GM12891 (cell line): ENCODE results near the gene PSAPL1.

ENCODE experiments used
- DNase-seq: peaks from one replicate; pipeline ENCODE4 v3.0.0; 2011; ENCODE audit warnings: low spot score; ENCODE audit not compliant: insufficient read length
- FAIRE-seq: peaks from 2 replicates; lab custom pipeline; 2011; peaks lifted over from hg19 to GRCh38; lab: Jason Lieb, UNC
- PAX5 ChIP-seq: IDR thresholded peaks from 2 replicates; pipeline ENCODE4 v1.6.1; 2011; ENCODE audit warnings: low read length, moderate library complexity, mild to moderate bottlenecking; ENCODE audit not compliant: insufficient read depth, severe bottlenecking
- POLR2A ChIP-seq: IDR thresholded peaks from 2 replicates; pipeline ENCODE4 v1.6.1; 2011; ENCODE audit warnings: low read depth, low read length, control low read depth
- POLR2AphosphoS5 ChIP-seq: IDR thresholded peaks from 2 replicates; pipeline ENCODE4 v1.6.1; 2011; ENCODE audit warnings: low read depth, low read length, control low read depth
- POU2F2 ChIP-seq: IDR thresholded peaks from 2 replicates; pipeline ENCODE4 v1.6.1; 2011; ENCODE audit warnings: low read depth, mild to moderate bottlenecking, control low read depth, low read length, moderate library complexity
- SPI1 ChIP-seq: IDR thresholded peaks from 2 replicates; pipeline ENCODE4 v1.6.1; 2011; ENCODE audit warnings: low read depth, low read length, control low read depth
- TAF1 ChIP-seq: IDR thresholded peaks from 2 replicates; pipeline ENCODE4 v1.6.1; 2011; ENCODE audit warnings: low read depth, low read length, control low read depth

PSAPL1 gene

GRCh38 chr4:7432531-7433375 is 2.0 kb downstream of the PSAPL1 start:
- DNase-seq: no peak
- no peak for FAIRE-seq
- no peak for TF ChIP-seq TAF1

- FAIRE-seq (no peak), DNase-seq (no peak)
- TF ChIP-seq SPI1: no peak
- no peak for TF ChIP-seq TAF1
- no peak for TF ChIP-seq POLR2AphosphoS5
Measured at GRCh38 chr4:7431696-7432530, 2.8 kb downstream of the PSAPL1 start.

- no peak for DNase-seq
- TF ChIP-seq TAF1 (no peak), PAX5 (no peak), SPI1 (no peak), POLR2A (no peak)
Measured at GRCh38 chr4:7430965-7431695, 3.6 kb downstream of the PSAPL1 start.

GRCh38 chr4:7430368-7430964 is 4.3 kb downstream of the PSAPL1 start:
- no peak for TF ChIP-seq POLR2AphosphoS5
- TF ChIP-seq POLR2A: no peak
- no peak for TF ChIP-seq PAX5
- no peak for TF ChIP-seq POU2F2
- TF ChIP-seq TAF1: no peak
- TF ChIP-seq SPI1: no peak
- no peak for FAIRE-seq
- DNase-seq: no peak

More at GRCh38 chr4:7430965-7431695, 3.6 kb downstream of the PSAPL1 start:
- FAIRE-seq: no peak

DNA sequence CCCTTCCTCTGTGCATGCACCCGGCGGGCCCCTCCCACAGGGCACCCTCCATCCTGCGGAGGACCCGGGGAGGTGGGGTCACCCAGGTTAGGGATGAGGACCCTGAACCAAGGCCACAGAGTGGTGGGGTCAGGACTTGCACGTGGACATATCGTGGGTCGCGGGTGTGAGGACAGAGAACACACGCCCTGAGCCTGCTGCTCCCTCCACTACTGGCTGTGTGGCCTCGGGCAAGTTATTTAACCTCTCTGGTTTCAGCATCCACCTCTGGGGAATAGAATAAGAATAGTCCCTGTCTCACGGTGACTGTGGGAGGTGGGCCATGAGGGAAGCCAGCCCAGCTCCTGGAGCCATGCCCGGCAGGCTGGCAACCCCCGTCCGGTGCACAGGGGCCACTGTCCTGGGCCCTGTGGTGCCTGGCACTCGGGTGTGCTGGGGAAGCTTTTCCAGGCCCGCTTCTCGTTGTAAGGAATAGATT is 5.1 kb downstream of the PSAPL1 start:
- DNase-seq (no peak), FAIRE-seq (no peak)
- TF ChIP-seq POLR2A (no peak), SPI1 (no peak), PAX5 (no peak), POLR2AphosphoS5 (no peak), POU2F2 (no peak), TAF1 (no peak)

GRCh38 chr4:7429069-7429416 is 5.7 kb downstream of the PSAPL1 start:
- TF ChIP-seq POLR2A (no peak), POLR2AphosphoS5 (no peak), PAX5 (no peak), SPI1 (no peak), POU2F2 (no peak), TAF1 (no peak)
- FAIRE-seq (no peak), DNase-seq (no peak)

DNA sequence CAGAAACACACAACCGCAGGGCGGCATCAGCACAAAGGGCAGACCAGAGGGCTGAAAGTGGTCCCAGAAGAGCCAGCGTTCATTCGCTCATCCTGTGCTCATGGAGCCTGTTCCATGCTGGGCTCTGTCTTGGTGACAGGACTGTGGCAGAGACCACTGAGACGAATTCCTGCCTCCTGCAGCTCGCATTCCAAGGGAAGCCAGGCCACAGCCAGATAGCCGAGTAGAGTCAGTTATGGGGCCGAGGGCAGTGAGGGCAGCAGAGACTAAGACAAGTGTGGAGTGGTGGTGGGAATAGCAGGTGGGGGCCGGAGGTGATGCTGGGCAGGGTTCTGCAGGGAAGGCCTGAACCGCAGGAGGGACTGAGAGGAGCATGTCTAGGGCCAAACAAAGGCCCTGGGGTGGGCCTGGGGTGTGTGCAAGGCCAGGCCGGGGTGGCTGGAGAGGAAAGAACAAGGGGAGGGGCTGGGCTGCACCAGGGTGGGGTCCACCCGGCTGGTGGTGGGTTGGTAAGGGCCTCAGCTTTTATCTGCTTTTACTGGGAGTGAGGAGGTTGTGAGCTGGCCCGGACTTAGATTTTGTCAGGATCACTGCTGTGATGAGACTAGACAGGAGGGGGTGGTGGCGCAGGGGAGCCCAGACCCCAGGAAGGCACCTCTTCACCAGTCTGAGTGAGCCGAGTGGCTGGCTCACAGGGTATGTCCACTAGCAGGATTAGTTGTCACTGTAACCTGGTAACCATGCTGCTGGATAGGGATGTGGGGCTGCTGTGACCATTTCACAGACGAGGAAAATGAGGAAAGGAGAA is 6.3 kb downstream of the PSAPL1 start:
- FAIRE-seq (no peak), DNase-seq (no peak)
- no peak for TF ChIP-seq POLR2AphosphoS5
- no peak for TF ChIP-seq POU2F2
- TF ChIP-seq POLR2A: no peak
- no peak for TF ChIP-seq SPI1
- no peak for TF ChIP-seq TAF1
- no peak for TF ChIP-seq PAX5

DNA sequence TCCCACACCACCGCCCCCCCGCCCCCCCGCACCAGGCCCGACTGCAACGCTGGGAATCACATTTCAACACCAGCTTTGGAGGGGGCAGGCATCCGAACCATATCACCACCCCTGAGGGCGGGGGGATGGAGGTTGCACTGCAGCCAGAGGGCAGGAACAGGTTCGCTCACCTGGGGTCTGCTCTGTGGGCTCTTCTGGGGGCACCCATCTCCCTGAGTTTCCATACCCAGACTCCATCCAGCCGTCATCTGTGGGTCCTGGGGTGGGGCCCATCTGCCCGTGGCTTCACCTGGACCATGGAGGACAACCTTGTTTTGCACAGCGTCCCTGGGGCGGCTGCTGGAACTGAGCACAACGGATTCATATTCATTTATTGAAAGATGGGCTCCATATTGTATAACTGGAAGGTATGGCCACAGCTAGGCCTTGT is 6.9 kb downstream of the PSAPL1 start:
- FAIRE-seq (no peak), DNase-seq (no peak)
- no peak for TF ChIP-seq POU2F2
- no peak for TF ChIP-seq PAX5
- no peak for TF ChIP-seq POLR2AphosphoS5
- TF ChIP-seq TAF1: no peak
- no peak for TF ChIP-seq SPI1
- TF ChIP-seq POLR2A: no peak

DNA sequence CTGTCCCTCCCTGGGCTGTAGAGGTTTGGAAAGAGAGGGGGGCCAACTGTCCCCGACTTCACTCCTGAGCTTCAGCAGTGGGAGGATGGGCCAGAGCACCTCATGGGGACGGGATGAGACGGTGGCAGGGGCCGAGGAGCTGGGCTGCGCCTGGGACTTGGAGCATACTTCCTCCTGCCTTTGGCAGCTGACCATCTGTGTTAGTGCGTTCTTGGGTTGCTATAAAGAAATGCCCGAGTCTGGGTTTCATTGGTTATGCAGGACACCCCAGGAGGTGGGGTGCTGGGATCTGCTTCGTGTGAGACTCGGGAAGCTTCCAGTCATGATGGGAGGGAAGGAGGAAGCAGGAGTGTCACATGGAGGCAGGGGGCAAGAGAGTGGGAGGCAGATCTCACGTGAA is 7.4 kb downstream of the PSAPL1 start:
- no peak for TF ChIP-seq POLR2AphosphoS5
- no peak for TF ChIP-seq PAX5
- no peak for TF ChIP-seq POLR2A
- no peak for TF ChIP-seq TAF1
- TF ChIP-seq SPI1: no peak
- TF ChIP-seq POU2F2: no peak
- FAIRE-seq: no peak
- no peak for DNase-seq
